ENCODE measurements around the gene APOL4.

- TF ChIP-seq TEAD4 (CRISPR knock-in tag; IDR thresholded peaks at IDR 0.05), result no peak
- no peak for TF ChIP-seq SP1 (CRISPR knock-in tag; conservative IDR thresholded peaks at IDR 0.05)
- TF ChIP-seq E2F1 (CRISPR knock-in tag; IDR thresholded peaks at IDR 0.05), result no peak
- no peak for TF ChIP-seq ESRRA (CRISPR knock-in tag; IDR thresholded peaks at IDR 0.05; ENCODE audit: borderline replicate concordance)
- TF ChIP-seq ETV6 (CRISPR knock-in tag; IDR thresholded peaks at IDR 0.05), result no peak
- TF ChIP-seq CTCF (IDR thresholded peaks at IDR 0.05), result no peak
- TF ChIP-seq ATF3 (CRISPR knock-in tag; conservative IDR thresholded peaks at IDR 0.05), result no peak
- no peak for TF ChIP-seq ZMAT4 (CRISPR knock-in tag; IDR thresholded peaks at IDR 0.05)
These were observed 36.1 kb upstream of the APOL4 start for GRCh38 chr22:36237462-36238372.

Measured in WTC11 (cell line).